IMR-90 (cell line): ENCODE results near the gene COL27A1. TPM values are rescaled to one million over a fixed set of nuclear protein-coding genes. Genes with fewer than 3 reads are reported as not detected.

Experiments
- ATAC-seq: fragments of 200-7000 bp; cut with Tn5 transposase; 2 replicates; pipeline ENCODE4 v1.9.1; 2020; ENCODE audit warnings: low read depth, mild to moderate bottlenecking, moderate library complexity
- BruUV-seq: library from RNA; stranded (reverse); fragments of 400-500 nt; replicated peaks from 2 replicates; lab custom pipeline; 2021; lab: Mats Ljungman, UMichigan
- CTCF ChIA-PET: fragments of 300-600 bp; formaldehyde crosslinking; extraction: SDS; loops from one replicate; lab custom pipeline; 2021; ENCODE audit warnings: antibody characterized with exemption; lab: Yijun Ruan, JAX
- POLR2A ChIA-PET: fragments of 300-600 bp; sonication (Branson Sonifier 250); formaldehyde crosslinking; loops from one replicate; lab custom pipeline; 2022; ENCODE audit warnings: antibody characterized with exemption; ENCODE audit not compliant: unreplicated experiment; lab: Charles Lee
- DNase-seq: peaks from one replicate; pipeline ENCODE4 v3.0.0; 2013
- H2AFZ ChIP-seq: replicated peaks from 2 replicates; pipeline ENCODE3; 2013; ENCODE audit warnings: low read length, mild to moderate bottlenecking; ENCODE audit not compliant: poor library complexity
- H2AK5ac ChIP-seq: 2 replicates; pipeline ENCODE4 v1.6.1; 2013; ENCODE audit warnings: low read depth, low read length, inconsistent platforms
- H2AK9ac ChIP-seq: replicated peaks from 2 replicates; pipeline ENCODE3; 2013; ENCODE audit warnings: mild to moderate bottlenecking, low read depth, low read length, moderate library complexity; ENCODE audit not compliant: poor library complexity
- H2BK120ac ChIP-seq: 2 replicates; pipeline ENCODE4 v1.6.1; 2013; ENCODE audit warnings: low read depth, low read length, inconsistent platforms
- H2BK15ac ChIP-seq: 3 replicates; pipeline ENCODE4 v1.6.1; 2013; ENCODE audit warnings: low read depth, low read length, inconsistent platforms
- H2BK20ac ChIP-seq: 2 replicates; pipeline ENCODE4 v1.6.1; 2013; ENCODE audit warnings: low read depth, mild to moderate bottlenecking, inconsistent platforms, low read length, moderate library complexity
- H2BK5ac ChIP-seq: 2 replicates; pipeline ENCODE4 v1.6.1; 2013; ENCODE audit warnings: mild to moderate bottlenecking, low read depth, low read length, inconsistent platforms; ENCODE audit not compliant: poor library complexity, severe bottlenecking
- H3K14ac ChIP-seq: replicated peaks from 2 replicates; pipeline ENCODE4 v1.6.1; 2013; ENCODE audit warnings: low read depth, low read length, inconsistent platforms
- H3K18ac ChIP-seq: 2 replicates; pipeline ENCODE4 v1.6.1; 2013; ENCODE audit warnings: low read depth, low read length, control low read depth
- H3K23ac ChIP-seq: 2 replicates; pipeline ENCODE4 v1.6.1; 2013; ENCODE audit warnings: low read depth, low read length, inconsistent platforms
- H3K27ac ChIP-seq: 2 replicates; pipeline ENCODE4 v1.5.1; 2013; ENCODE audit warnings: mild to moderate bottlenecking, control low read depth, low read length; ENCODE audit not compliant: insufficient read depth
- H3K27me3 ChIP-seq: 2 replicates; pipeline ENCODE4 v1.6.1; 2013; ENCODE audit warnings: low read length; ENCODE audit not compliant: control insufficient read depth, insufficient read depth
- H3K36me3 ChIP-seq: 2 replicates; pipeline ENCODE4 v1.6.1; 2013; ENCODE audit warnings: low read length, mixed read lengths; ENCODE audit not compliant: control insufficient read depth, insufficient read depth
- H3K4ac ChIP-seq: 2 replicates; pipeline ENCODE4 v1.6.1; 2013; ENCODE audit warnings: low read depth, low read length, inconsistent platforms
- H3K4me1 ChIP-seq: 2 replicates; pipeline ENCODE4 v1.6.1; 2013; ENCODE audit warnings: low read length, mixed read lengths; ENCODE audit not compliant: control insufficient read depth, insufficient read depth
- H3K4me2 ChIP-seq: 2 replicates; pipeline ENCODE4 v1.6.1; 2013; ENCODE audit warnings: low read depth, mild to moderate bottlenecking, control low read depth, low read length, moderate library complexity
- H3K4me3 ChIP-seq: 2 replicates; pipeline ENCODE4 v1.5.1; 2013; ENCODE audit warnings: low read depth, mild to moderate bottlenecking, control low read depth, low read length, moderate library complexity; ENCODE audit not compliant: insufficient read depth
- H3K56ac ChIP-seq: 2 replicates; pipeline ENCODE4 v1.6.1; 2013; ENCODE audit warnings: low read length, inconsistent platforms; ENCODE audit not compliant: insufficient read depth; ENCODE audit errors: extremely low read depth
- H3K79me1 ChIP-seq, 2 experiments: 2 replicates each; pipeline ENCODE4 v1.6.1; 2013; ENCODE audit warnings: low read length in 2 of 2, inconsistent platforms in 1 of 2, low read depth in 1 of 2
- H3K9ac ChIP-seq: 2 replicates; pipeline ENCODE4 v1.6.1; 2013; ENCODE audit warnings: low read depth, low read length, control low read depth
- H3K9me1 ChIP-seq: 2 replicates; pipeline ENCODE4 v1.6.1; 2013; ENCODE audit warnings: low read length, inconsistent platforms; ENCODE audit not compliant: insufficient read depth
- H3K9me3 ChIP-seq: 2 replicates; pipeline ENCODE4 v1.6.1; 2013; ENCODE audit warnings: low read length; ENCODE audit not compliant: control insufficient read depth, insufficient read depth
- H4K20me1 ChIP-seq: 2 replicates; pipeline ENCODE4 v1.6.1; 2013; ENCODE audit warnings: low read length, inconsistent platforms; ENCODE audit not compliant: insufficient read depth
- H4K5ac ChIP-seq: 2 replicates; pipeline ENCODE4 v1.6.1; 2013; ENCODE audit warnings: mild to moderate bottlenecking, low read depth, low read length, control low read depth
- H4K8ac ChIP-seq, 2 experiments: 2 replicates each; pipeline ENCODE4 v1.6.1; 2013; ENCODE audit warnings: low read depth in 2 of 2, low read length in 2 of 2, control low read depth in 1 of 2, inconsistent platforms in 1 of 2
- H4K91ac ChIP-seq: 2 replicates; pipeline ENCODE4 v1.6.1; 2013; ENCODE audit warnings: low read depth, low read length, inconsistent platforms; ENCODE audit not compliant: insufficient read depth
- BHLHE40 ChIP-seq: fragments of 150-350 bp; IDR thresholded peaks from 2 replicates; pipeline ENCODE4 v1.6.1; 2016; ENCODE audit warnings: mild to moderate bottlenecking, low read depth, low read length
- CHD1 ChIP-seq: IDR thresholded peaks from 2 replicates; pipeline ENCODE4 v1.6.1; 2012; ENCODE audit warnings: low read depth, low read length, improper control_type of control experiment
- CTCF ChIP-seq: conservative IDR thresholded peaks from 2 replicates; pipeline ENCODE4 v1.5.1; 2012; ENCODE audit warnings: mild to moderate bottlenecking, low read depth, low read length, improper control_type of control experiment
- FOS ChIP-seq: fragments of 150-350 bp; IDR thresholded peaks from 2 replicates; pipeline ENCODE4 v1.6.1; 2016; ENCODE audit warnings: low read depth, low read length
- MAFK ChIP-seq: IDR thresholded peaks from 2 replicates; pipeline ENCODE4 v1.6.1; 2012; ENCODE audit warnings: low read depth, low read length, improper control_type of control experiment
- MXI1 ChIP-seq: IDR thresholded peaks from 2 replicates; pipeline ENCODE4 v1.6.1; 2012; ENCODE audit warnings: low read depth, mild to moderate bottlenecking, low read length, moderate library complexity, borderline replicate concordance
- NFE2L2 ChIP-seq: fragments of 150-350 bp; IDR thresholded peaks from 2 replicates; pipeline ENCODE4 v1.6.1; 2016; ENCODE audit warnings: low read depth, mild to moderate bottlenecking, low read length
- RAD21 ChIP-seq: IDR thresholded peaks from 2 replicates; pipeline ENCODE4 v1.6.1; 2012; ENCODE audit warnings: low read length, improper control_type of control experiment
- RFX5 ChIP-seq: IDR thresholded peaks from 2 replicates; pipeline ENCODE4 v1.8.0; 2012; ENCODE audit warnings: low read depth, mild to moderate bottlenecking, low read length, moderate library complexity
- SMC3 ChIP-seq: fragments of 150-350 bp; IDR thresholded peaks from 2 replicates; pipeline ENCODE4 v1.6.1; 2016; ENCODE audit warnings: low read depth, mild to moderate bottlenecking, antibody characterized with exemption, low read length, moderate library complexity
- WGBS, 2 experiments: methylation state at CpG; one replicate each; pipeline versions ENCODE4 v1.1.5 to v1.1.7; 2013; ENCODE audit warnings: missing lambda C conversion rate in 2 of 2; ENCODE audit not compliant: insufficient read length in 1 of 2; ENCODE audit errors: extremely low coverage in 2 of 2; 5-methylcytosine and 5-hydroxymethylcytosine counted together
- dilution Hi-C: fragments of 300-500 bp; cut with HindIII; formaldehyde crosslinking; loops from one replicate; pipeline ENCODE4 v1.14.3; 2018; ENCODE audit warnings: low sequenced_read_pairs; ENCODE audit not compliant: unreplicated experiment
- in situ Hi-C: fragments of 300-500 bp; cut with MboI; formaldehyde crosslinking; loops from 3 replicates; pipeline ENCODE4 v1.14.3; 2019; ENCODE audit warnings: low sequenced_read_pairs, inconsistent platforms, mixed read lengths
- intact Hi-C: fragments of 100-400 bp; cut with micrococcal nuclease; formaldehyde crosslinking; loops from 2 replicates; pipeline ENCODE4 v1.10.0; 2022
- polyA plus RNA-seq, 3 experiments: library from polyadenylated mRNA; depleted of rRNA; stranded (reverse); fragments of >200 nt; gene quantifications; 2 replicates each; pipeline ENCODE4 v1.2.3, GENCODE V29; 2012; ENCODE audit warnings: low replicate concordance in 1 of 3
- total RNA-seq: library from RNA; depleted of rRNA; stranded (reverse); fragments of >200 nt; gene quantifications from 2 replicates; pipeline ENCODE4 v1.2.3, GENCODE V29; 2012
- TF ChIP-seq, protein P1 (sequence below): fragments of 150-350 bp; IDR thresholded peaks from 2 replicates; pipeline ENCODE4 v1.6.1; 2016; ENCODE audit warnings: low read depth, mild to moderate bottlenecking, low read length, moderate library complexity, borderline replicate concordance
- TF ChIP-seq, protein P2 (sequence below): fragments of 150-350 bp; IDR thresholded peaks from 2 replicates; pipeline ENCODE4 v1.6.1; 2017; ENCODE audit warnings: mild to moderate bottlenecking, antibody characterized with exemption, low read length, low read depth

The COL27A1 gene
- total and polyA plus RNA-seq, 2 of the 4 experiments (the other 2 are of a cell fraction), result 3.2 to 18.3 TPM

GRCh38 chr9:114345493-114346065 lies 190.2 kb downstream of the COL27A1 start:
- no peak overlapping the region for H3K27ac ChIP-seq
- H2BK20ac ChIP-seq, result no peak overlapping the region
- in situ Hi-C loops, result no loop called here
- H4K91ac ChIP-seq, result no peak overlapping the region
- H3K23ac ChIP-seq, result no peak overlapping the region
- H3K18ac ChIP-seq, result no peak overlapping the region
- POLR2A ChIA-PET, result no interaction called here
- no peak overlapping the region for H2BK15ac ChIP-seq
- no peak overlapping the region for H2AK5ac ChIP-seq
- intact Hi-C loops, result no loop called here
- H3K4me1 ChIP-seq, result peaks cover 11% of the 10 kb centered on the region
- H3K4me2 ChIP-seq, result no peak overlapping the region
- DNase-seq (no peak), ATAC-seq (no peak)
- H4K8ac ChIP-seq, result no peak overlapping the region
- H3K4ac ChIP-seq, result no peak overlapping the region
- no peak overlapping the region for H3K4me3 ChIP-seq
- no peak overlapping the region for H2BK5ac ChIP-seq
- dilution Hi-C loops, result no loop called here
- peaks cover 69% of the 10 kb centered on the region for H3K36me3 ChIP-seq
- TF ChIP-seq, protein P1, sequence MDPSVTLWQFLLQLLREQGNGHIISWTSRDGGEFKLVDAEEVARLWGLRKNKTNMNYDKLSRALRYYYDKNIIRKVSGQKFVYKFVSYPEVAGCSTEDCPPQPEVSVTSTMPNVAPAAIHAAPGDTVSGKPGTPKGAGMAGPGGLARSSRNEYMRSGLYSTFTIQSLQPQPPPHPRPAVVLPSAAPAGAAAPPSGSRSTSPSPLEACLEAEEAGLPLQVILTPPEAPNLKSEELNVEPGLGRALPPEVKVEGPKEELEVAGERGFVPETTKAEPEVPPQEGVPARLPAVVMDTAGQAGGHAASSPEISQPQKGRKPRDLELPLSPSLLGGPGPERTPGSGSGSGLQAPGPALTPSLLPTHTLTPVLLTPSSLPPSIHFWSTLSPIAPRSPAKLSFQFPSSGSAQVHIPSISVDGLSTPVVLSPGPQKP, result no peak
- TF ChIP-seq NFE2L2 (no peak), SMC3 (no peak), MXI1 (no peak), CTCF (no peak), MAFK (no peak), RAD21 (no peak), BHLHE40 (no peak), RFX5 (no peak), FOS (no peak), CHD1 (no peak)
- TF ChIP-seq, protein P2, sequence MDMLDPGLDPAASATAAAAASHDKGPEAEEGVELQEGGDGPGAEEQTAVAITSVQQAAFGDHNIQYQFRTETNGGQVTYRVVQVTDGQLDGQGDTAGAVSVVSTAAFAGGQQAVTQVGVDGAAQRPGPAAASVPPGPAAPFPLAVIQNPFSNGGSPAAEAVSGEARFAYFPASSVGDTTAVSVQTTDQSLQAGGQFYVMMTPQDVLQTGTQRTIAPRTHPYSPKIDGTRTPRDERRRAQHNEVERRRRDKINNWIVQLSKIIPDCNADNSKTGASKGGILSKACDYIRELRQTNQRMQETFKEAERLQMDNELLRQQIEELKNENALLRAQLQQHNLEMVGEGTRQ, result no peak
- peaks cover 0 to 12% of the 10 kb centered on the region in 2 experiments; a peak in 1 of 4 replicates for H3K79me1 ChIP-seq
- H2AFZ ChIP-seq, result no peak overlapping the region
- H3K9me3 ChIP-seq, result no peaks in the 10 kb centered on the region
- no TSS peak for BruUV-seq
- H4K5ac ChIP-seq, result no peak overlapping the region
- H4K20me1 ChIP-seq, result peaks cover 7% of the 10 kb centered on the region; the same call in 1 of the 2 replicates
- no peak overlapping the region for H2AK9ac ChIP-seq
- no peak overlapping the region for H3K9ac ChIP-seq
- CTCF ChIA-PET, result interaction anchor here (0.6 kb wide), 1 partner anchor 28 kb away, joined by 4 read pairs; no protein-coding TSS in a partner anchor
- H3K14ac ChIP-seq, result no peak overlapping the region
- WGBS, 2 experiments, result 100% methylated on average over 2 of the region's 7 CpGs; no CpG with 5 or more reads in 1 of the 2 experiments
- no peak overlapping the region for H2BK120ac ChIP-seq
- no peaks in the 10 kb centered on the region for H3K27me3 ChIP-seq
- H3K56ac ChIP-seq, result no peak overlapping the region
- H3K9me1 ChIP-seq, result peaks cover 18% of the 10 kb centered on the region
